Rectal smooth muscle tissue (tissue), 1 donor: ENCODE measurements around the gene LRP1B.

ENCODE experiments used
- H3K27ac ChIP-seq: one replicate; pipeline ENCODE4 v1.7.0; 2013; ENCODE audit warnings: low read depth, low read length, inconsistent platforms
- H3K27me3 ChIP-seq: one replicate; pipeline ENCODE4 v1.7.0; 2013; ENCODE audit warnings: low read length; ENCODE audit not compliant: control insufficient read depth, insufficient read depth
- H3K36me3 ChIP-seq: one replicate; pipeline ENCODE4 v1.7.0; 2013; ENCODE audit warnings: low read length; ENCODE audit not compliant: control insufficient read depth, insufficient read depth
- H3K4me1 ChIP-seq: one replicate; pipeline ENCODE4 v1.7.0; 2013; ENCODE audit warnings: low read length; ENCODE audit not compliant: control insufficient read depth, insufficient read depth
- H3K4me3 ChIP-seq: one replicate; pipeline ENCODE4 v1.7.0; 2013; ENCODE audit warnings: low read length
- H3K9ac ChIP-seq: one replicate; pipeline ENCODE4 v1.7.0; 2013; ENCODE audit warnings: low read length

LRP1B gene

DNA sequence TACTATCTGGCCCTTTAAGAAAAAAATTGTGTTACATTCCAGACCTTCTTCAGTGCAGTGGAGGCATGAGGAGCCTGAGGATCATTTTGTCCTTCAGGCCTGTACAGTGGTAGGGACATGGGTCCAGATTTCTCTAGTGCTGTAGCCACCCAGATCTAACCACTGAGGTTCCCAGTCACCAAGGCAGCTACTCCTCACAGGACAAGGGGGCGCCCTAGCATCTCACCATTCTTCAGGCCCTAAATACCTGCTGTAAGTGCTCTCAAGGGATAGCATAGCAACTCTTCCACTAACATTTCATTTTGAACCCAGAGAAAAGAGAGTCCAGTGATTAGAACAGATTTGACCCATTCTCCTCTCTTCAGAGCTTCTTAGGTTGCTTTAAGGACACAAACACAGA is 1533.0 kb downstream of the LRP1B start:
- no peaks in the 10 kb centered on the region for H3K36me3 ChIP-seq
- H3K9ac ChIP-seq: no peak overlapping the region
- H3K4me1 ChIP-seq: no peaks in the 10 kb centered on the region
- H3K27ac ChIP-seq: no peak overlapping the region
- H3K27me3 ChIP-seq: no peaks in the 10 kb centered on the region
- no peak overlapping the region for H3K4me3 ChIP-seq

DNA sequence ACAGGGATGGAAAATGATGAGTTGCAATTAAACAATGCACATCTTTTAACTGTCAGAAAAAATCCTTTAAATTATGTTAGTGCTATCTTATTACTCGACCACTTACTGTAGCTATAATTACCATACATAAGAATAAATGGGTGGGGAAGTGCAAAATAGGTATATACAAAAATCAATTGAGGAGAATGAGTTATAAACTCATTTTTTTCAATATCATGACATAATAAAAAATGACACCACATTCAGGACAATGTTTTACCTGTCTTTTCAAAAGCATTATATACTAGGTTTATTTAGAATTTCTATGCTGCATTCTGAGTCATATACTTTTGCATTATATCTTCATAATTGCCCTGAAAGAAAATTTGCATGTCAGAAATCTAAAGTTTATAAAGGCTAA is 1533.6 kb downstream of the LRP1B start:
- Histone ChIP-seq H3K27ac (no peak overlapping the region), H3K9ac (no peak overlapping the region), H3K4me3 (no peak overlapping the region), H3K4me1 (no peaks in the 10 kb centered on the region), H3K27me3 (no peaks in the 10 kb centered on the region), H3K36me3 (no peaks in the 10 kb centered on the region)

DNA sequence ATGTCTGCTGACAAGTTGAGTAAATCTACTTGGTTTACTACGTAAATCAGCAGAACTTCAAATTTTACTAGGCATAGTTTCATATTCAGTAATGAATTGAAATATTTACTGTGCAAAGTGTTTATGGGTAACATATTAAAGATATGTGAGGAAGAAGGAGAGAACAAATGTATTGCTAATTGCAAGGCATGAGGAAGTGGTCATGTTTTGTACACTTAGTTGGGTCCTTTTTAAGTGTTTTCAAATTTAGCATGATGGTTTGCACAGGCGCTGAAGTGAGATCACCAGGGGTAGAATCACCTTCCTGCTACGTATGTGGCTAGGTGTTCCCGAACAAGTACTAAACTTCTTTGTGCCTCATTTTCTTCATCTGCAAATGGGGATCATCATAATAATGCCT is 1534.4 kb downstream of the LRP1B start:
- Histone ChIP-seq H3K4me3 (no peak overlapping the region), H3K4me1 (no peaks in the 10 kb centered on the region), H3K27me3 (no peaks in the 10 kb centered on the region), H3K27ac (no peak overlapping the region), H3K9ac (no peak overlapping the region), H3K36me3 (no peaks in the 10 kb centered on the region)

DNA sequence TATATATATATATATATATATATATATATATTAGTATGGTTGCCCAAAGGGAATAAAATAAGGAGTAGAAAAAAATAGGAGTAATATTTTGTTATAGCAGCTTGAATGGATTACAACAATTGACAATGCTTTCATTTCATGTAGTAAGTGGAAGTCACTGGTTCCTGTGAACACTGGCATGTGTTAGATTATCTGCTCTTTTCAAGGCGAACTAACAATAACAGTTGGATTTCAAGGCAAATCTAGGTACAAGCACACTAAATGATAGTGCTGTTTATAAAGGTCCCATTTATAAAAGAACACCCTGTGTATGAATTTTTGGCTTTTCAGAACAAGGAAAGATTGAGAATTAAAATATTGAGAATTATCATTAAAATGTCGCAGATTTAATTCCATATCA is 1535.7 kb downstream of the LRP1B start:
- no peak overlapping the region for H3K9ac ChIP-seq
- H3K36me3 ChIP-seq: no peaks in the 10 kb centered on the region
- H3K27ac ChIP-seq: no peak overlapping the region
- no peaks in the 10 kb centered on the region for H3K4me1 ChIP-seq
- H3K4me3 ChIP-seq: no peak overlapping the region
- H3K27me3 ChIP-seq: no peaks in the 10 kb centered on the region

DNA sequence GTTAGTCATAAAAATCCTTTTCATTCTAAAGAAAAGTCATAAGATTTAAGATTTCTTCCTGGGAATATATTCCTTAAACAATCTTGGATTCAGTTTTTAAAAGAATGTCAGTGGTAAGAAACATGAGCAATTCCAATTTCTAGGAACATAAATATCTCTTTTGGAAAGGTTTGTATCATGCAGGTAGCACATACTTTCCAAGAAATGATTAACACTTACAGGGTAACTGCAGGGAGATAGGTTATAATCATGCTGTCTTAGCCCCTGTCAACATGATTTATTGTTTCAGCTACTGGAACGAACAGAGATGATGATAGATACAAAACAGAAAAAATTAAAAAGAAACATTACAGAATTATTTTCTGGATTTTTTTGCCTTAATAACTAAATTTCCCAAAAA is 1537.7 kb downstream of the LRP1B start:
- no peak overlapping the region for H3K4me3 ChIP-seq
- H3K4me1 ChIP-seq: no peaks in the 10 kb centered on the region
- H3K9ac ChIP-seq: no peak overlapping the region
- H3K27ac ChIP-seq: no peak overlapping the region
- H3K27me3 ChIP-seq: no peaks in the 10 kb centered on the region
- no peaks in the 10 kb centered on the region for H3K36me3 ChIP-seq

DNA sequence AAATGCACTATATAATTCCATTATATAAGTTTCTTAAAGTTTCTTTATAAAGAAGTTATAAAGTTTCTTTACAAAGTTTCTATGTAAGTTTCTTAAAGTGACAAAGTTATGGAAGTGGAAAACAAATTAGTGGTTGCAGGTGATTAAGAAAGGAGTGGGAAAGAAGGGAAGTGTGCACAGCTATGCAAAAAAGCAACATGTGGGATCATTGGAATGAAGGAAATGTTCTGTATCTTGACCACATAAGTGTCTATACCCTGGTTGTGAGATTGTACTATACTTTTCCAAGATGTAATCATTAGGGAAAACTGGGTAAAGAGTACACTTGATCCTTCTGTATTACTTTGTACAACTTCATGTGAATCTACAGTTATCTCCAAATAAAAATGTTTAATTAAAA is 1541.1 kb downstream of the LRP1B start:
- H3K27me3 ChIP-seq: no peaks in the 10 kb centered on the region
- H3K4me3 ChIP-seq: no peak overlapping the region
- no peaks in the 10 kb centered on the region for H3K36me3 ChIP-seq
- no peak overlapping the region for H3K27ac ChIP-seq
- H3K4me1 ChIP-seq: no peaks in the 10 kb centered on the region
- no peak overlapping the region for H3K9ac ChIP-seq

DNA sequence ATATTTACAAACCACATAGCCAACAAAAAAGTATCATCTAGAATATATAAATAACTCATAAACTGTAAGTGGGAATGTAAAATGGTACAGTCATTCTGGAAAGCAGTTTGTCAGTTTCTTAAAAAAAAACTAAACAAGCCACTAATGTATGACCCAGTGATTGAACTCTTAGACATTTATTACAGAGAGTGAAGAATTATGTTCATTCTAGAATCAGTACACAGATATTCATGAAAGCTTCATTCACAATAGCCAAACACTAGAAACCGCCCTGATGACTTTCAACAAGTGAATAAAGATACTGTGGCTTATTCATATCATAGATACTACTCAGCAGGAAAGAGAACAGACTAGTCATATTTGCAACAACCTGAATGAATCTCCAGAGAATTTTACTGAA is 1541.5 kb downstream of the LRP1B start:
- Histone ChIP-seq H3K27ac (no peak overlapping the region), H3K4me1 (no peaks in the 10 kb centered on the region), H3K4me3 (no peak overlapping the region), H3K36me3 (no peaks in the 10 kb centered on the region), H3K9ac (no peak overlapping the region), H3K27me3 (no peaks in the 10 kb centered on the region)

DNA sequence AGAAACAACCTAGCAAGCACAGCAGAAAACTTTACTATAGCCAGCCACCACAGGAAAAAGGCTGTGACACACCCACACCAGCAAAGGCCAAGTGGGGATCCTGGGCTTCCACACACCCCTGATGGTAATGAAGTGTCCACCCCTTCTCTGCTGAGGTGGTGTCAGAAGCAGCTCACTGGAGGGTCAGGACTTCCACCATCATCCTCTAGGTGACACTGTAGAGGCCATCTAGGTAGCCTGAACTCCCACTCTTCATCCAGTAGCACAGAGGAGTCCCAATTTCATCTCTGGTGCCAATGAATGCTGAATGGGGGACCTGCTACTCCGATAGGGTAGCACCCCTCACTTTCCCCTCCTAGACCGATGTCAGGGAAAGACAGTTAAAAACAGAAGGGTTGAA is 1544.4 kb downstream of the LRP1B start:
- Histone ChIP-seq H3K36me3 (no peaks in the 10 kb centered on the region), H3K9ac (no peak overlapping the region)

DNA sequence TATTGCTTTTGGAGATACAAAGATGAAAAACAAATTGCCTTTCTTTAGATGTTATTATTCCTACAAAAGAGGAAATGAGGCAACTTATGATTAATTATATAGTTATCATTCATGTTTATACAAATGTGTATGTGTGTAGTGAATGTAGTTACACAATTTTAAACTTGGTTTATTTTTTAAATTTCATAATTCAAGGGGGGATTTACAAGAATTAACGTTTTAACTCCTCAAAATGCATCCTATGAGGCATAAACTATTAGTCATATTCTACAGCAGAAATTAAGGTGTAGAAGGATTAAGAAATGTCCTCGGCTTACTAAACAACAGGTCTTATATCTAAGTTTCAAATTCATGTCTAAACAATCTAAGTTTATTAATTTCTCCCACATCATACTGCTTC is 1545.8 kb downstream of the LRP1B start:
- H3K4me3 ChIP-seq: no peak overlapping the region
- H3K27me3 ChIP-seq: no peaks in the 10 kb centered on the region
- no peaks in the 10 kb centered on the region for H3K36me3 ChIP-seq

More for the DNA sequence above, 1544.4 kb downstream of the LRP1B start:
- no peaks in the 10 kb centered on the region for H3K4me1 ChIP-seq
- H3K27ac ChIP-seq: no peak overlapping the region
- H3K27me3 ChIP-seq: no peaks in the 10 kb centered on the region
- no peak overlapping the region for H3K4me3 ChIP-seq

DNA sequence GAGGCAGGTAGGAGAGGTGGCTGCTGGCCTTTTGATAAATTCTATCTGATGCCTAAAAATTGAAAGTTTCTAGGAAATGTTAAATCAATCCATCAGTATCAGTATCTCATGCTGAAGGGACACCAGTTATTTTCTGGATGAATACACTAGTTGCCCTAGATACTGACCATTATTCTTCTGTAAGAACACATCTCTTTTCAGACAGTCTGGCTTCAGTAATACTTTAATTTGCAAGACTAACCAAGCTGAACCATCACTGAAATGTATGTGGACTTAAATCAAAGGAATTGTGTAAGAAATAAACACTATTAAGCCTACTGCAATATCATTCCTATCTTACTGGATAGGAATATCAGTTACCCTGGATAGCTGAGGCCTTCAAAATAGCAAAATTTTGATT is 1546.3 kb downstream of the LRP1B start:
- Histone ChIP-seq H3K9ac (no peak overlapping the region), H3K4me3 (no peak overlapping the region), H3K27me3 (no peaks in the 10 kb centered on the region), H3K27ac (no peak overlapping the region), H3K4me1 (no peaks in the 10 kb centered on the region), H3K36me3 (no peaks in the 10 kb centered on the region)

More for the DNA sequence above, 1545.8 kb downstream of the LRP1B start:
- Histone ChIP-seq H3K27ac (no peak overlapping the region), H3K4me1 (no peaks in the 10 kb centered on the region), H3K9ac (no peak overlapping the region)

DNA sequence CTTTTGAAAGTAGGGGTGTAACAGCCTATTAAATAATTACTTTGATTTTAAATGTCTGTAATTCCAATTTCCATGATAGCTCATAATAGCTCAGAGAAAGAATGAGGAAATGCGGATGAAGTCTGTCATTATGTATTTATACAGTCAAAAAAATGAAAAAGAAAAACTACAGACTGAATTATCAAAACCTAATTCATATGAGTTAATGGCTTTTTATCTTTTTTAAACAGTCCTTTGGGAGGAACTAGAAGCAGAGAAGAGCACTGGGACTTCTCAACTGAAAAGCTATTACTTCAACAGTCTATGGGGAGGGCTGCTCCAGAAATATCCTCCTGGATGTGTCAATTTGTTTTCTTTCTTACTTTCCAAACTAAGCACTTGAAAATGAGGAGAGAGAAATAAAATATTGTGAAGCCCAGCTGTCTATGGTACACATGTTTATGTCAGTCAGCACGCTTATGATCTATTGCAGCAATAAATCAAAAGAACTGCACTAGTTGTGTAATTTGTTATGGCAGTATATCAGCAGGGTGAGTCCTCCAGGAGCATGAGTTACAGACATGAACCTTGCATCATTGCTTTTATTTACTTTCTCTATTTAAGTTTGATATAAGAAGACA is 1550.2 kb downstream of the LRP1B start:
- Histone ChIP-seq H3K4me3 (no peak overlapping the region), H3K27ac (no peak overlapping the region), H3K4me1 (no peaks in the 10 kb centered on the region), H3K27me3 (no peaks in the 10 kb centered on the region), H3K9ac (no peak overlapping the region), H3K36me3 (no peaks in the 10 kb centered on the region)

DNA sequence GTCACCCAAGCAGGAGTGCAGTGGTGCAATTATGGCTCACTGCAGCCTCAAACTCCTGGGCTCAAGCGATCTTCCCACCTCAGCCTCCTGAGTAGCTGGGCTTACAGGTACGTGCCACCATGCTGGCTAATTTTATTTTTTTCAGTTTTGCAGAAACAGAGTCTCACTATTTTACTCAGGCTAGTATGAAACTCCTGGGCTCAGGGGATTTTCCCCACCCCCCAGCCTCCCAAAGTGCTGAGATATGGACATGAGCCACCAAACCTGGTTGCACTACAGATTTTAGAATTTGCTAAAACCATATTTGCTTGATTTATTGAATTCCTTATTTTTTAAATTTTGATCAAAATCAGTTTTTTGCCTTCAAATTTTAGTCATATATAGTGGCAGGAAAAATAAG is 1553.4 kb downstream of the LRP1B start:
- Histone ChIP-seq H3K36me3 (no peaks in the 10 kb centered on the region), H3K4me3 (no peak overlapping the region), H3K4me1 (no peaks in the 10 kb centered on the region), H3K27ac (no peak overlapping the region), H3K9ac (no peak overlapping the region), H3K27me3 (no peaks in the 10 kb centered on the region)

DNA sequence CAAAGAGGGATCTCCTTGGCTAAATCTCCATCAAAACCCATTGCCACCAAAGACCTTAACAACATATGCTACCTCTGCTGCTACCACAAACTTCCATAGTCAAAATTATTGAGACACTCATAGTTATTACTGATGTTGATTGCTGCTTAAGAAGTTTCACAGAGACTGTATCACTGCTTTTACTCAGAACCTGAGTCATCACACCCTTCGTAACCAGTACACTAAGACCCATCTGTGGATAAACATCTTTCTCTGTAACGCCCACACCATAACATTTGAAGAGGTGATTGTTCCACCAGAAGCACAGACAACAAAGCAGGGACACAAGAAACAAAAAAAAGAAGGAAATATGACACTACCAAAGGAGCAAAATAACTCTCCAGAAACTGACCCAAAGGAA is 1563.1 kb downstream of the LRP1B start:
- H3K9ac ChIP-seq: no peak overlapping the region
- no peak overlapping the region for H3K4me3 ChIP-seq
- H3K27ac ChIP-seq: no peak overlapping the region
- H3K4me1 ChIP-seq: no peaks in the 10 kb centered on the region
- H3K36me3 ChIP-seq: no peaks in the 10 kb centered on the region
- no peaks in the 10 kb centered on the region for H3K27me3 ChIP-seq
